Measurements from ENCODE around the gene OLIG2. TPM values are rescaled to one million over a fixed set of nuclear protein-coding genes. Genes with fewer than 3 reads are reported as not detected.

Gene OLIG2
- total and polyA plus RNA-seq, 2 of the 4 experiments (the other 2 are of a cell fraction): not detected

GRCh38 chr21:33075128-33075527, 49.4 kb downstream of the OLIG2 start:
- Histone ChIP-seq H3K4me3 (ENCODE audit: insufficient read depth, low read depth, low read length) (no peak overlapping the region), H4K5ac (ENCODE audit: low read depth, low read length) (no peak overlapping the region), H3K4me1 (ENCODE audit: control insufficient read depth, insufficient read depth, low read length) (peaks cover 3% of the 10 kb centered on the region), H2AFZ (replicated peaks; ENCODE audit: low read length, poor library complexity) (no peak overlapping the region), H2BK20ac (ENCODE audit: low read depth, low read length) (no peak overlapping the region), H3K27me3 (ENCODE audit: control insufficient read depth, insufficient read depth, low read length) (peaks cover 76% of the 10 kb centered on the region), H3K9me3 (ENCODE audit: control insufficient read depth, insufficient read depth, low read length) (no peaks in the 10 kb centered on the region), H3K36me3 (ENCODE audit: control insufficient read depth, insufficient read depth, low read length) (no peaks in the 10 kb centered on the region), H3K27ac (ENCODE audit: insufficient read depth, low read length) (no peak overlapping the region), H2AK5ac (ENCODE audit: low read depth, low read length) (no peak overlapping the region), H3K9ac (ENCODE audit: low read depth, low read length) (no peak overlapping the region), H3K79me1 (ENCODE audit: low read depth in 1 of 2, low read length in 2 of 2) (no peaks in the 10 kb centered on the region), H3K56ac (ENCODE audit: extremely low read depth, insufficient read depth, low read length) (no peak overlapping the region), H3K4ac (ENCODE audit: low read depth, low read length) (no peak overlapping the region), H3K23ac (ENCODE audit: low read depth, low read length) (no peak overlapping the region), H2BK5ac (ENCODE audit: low read depth, low read length, poor library complexity, severe bottlenecking) (no peak overlapping the region), H3K4me2 (ENCODE audit: low read depth, low read length) (no peak overlapping the region), H2BK15ac (ENCODE audit: low read depth, low read length) (no peak overlapping the region), H3K9me1 (ENCODE audit: insufficient read depth, low read length) (no peaks in the 10 kb centered on the region), H2BK120ac (ENCODE audit: low read depth, low read length) (no peak overlapping the region), H4K20me1 (ENCODE audit: insufficient read depth, low read length) (no peaks in the 10 kb centered on the region; the same call in 1 of the 2 replicates), H3K14ac (replicated peaks; ENCODE audit: low read depth, low read length) (no peak overlapping the region), H2AK9ac (replicated peaks; ENCODE audit: low read depth, low read length, poor library complexity) (no peak overlapping the region), H4K8ac (ENCODE audit: low read depth in 2 of 2, low read length in 2 of 2) (no peak overlapping the region), H3K18ac (ENCODE audit: low read depth, low read length) (no peak overlapping the region), H4K91ac (ENCODE audit: insufficient read depth, low read depth, low read length) (no peak overlapping the region)
- ATAC-seq (ENCODE audit: low read depth) (no peak), DNase-seq (no peak)
- no TSS peak for BruUV-seq (replicated peaks)
- no peak for TF ChIP-seq SMC3 (IDR thresholded peaks at IDR 0.05; ENCODE audit: low read depth, low read length)
- TF ChIP-seq CEBPB (IDR thresholded peaks at IDR 0.05; ENCODE audit: low read depth, low read length): no peak
- no peak for TF ChIP-seq MAZ (IDR thresholded peaks at IDR 0.05; ENCODE audit: borderline replicate concordance, low read depth, low read length)
- TF ChIP-seq MXI1 (IDR thresholded peaks at IDR 0.05; ENCODE audit: borderline replicate concordance, low read depth, low read length): no peak
- TF ChIP-seq, protein P1, sequence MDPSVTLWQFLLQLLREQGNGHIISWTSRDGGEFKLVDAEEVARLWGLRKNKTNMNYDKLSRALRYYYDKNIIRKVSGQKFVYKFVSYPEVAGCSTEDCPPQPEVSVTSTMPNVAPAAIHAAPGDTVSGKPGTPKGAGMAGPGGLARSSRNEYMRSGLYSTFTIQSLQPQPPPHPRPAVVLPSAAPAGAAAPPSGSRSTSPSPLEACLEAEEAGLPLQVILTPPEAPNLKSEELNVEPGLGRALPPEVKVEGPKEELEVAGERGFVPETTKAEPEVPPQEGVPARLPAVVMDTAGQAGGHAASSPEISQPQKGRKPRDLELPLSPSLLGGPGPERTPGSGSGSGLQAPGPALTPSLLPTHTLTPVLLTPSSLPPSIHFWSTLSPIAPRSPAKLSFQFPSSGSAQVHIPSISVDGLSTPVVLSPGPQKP (IDR thresholded peaks at IDR 0.05; ENCODE audit: borderline replicate concordance, low read depth, low read length): no peak
- TF ChIP-seq RFX5 (IDR thresholded peaks at IDR 0.05; ENCODE audit: low read depth, low read length): no peak
- TF ChIP-seq MAFK (IDR thresholded peaks at IDR 0.05; ENCODE audit: low read depth, low read length): no peak
- no peak for TF ChIP-seq FOS (IDR thresholded peaks at IDR 0.05; ENCODE audit: low read depth, low read length)
- CTCF ChIA-PET: no interaction called here
- in situ Hi-C loops (cut with MboI; ENCODE audit: low sequenced_read_pairs): no loop called here
- intact Hi-C loops (cut with micrococcal nuclease): no loop called here
- dilution Hi-C loops (cut with HindIII; ENCODE audit: low sequenced_read_pairs, unreplicated experiment): no loop called here
- 9% methylated on average over 3 of the region's 9 CpGs; no CpG with 5 or more reads in 1 of the 2 experiments for WGBS, 2 experiments (ENCODE audit: extremely low coverage in 2 of 2, insufficient read length in 1 of 2)
- POLR2A ChIA-PET (ENCODE audit: unreplicated experiment): no interaction called here
